Measurements from ENCODE around the gene MSL3B.
A peak's percentile ranks its signal among the peaks of the same experiment; 100 is the strongest.
"Not testable (repeated sequence)": the region's sequence is repeated elsewhere in the genome, so short reads cannot be mapped to it uniquely, and the experiment has no call there.

MSL3B gene

GRCh38 chr2:233905945-233906344, 37.8 kb upstream of the MSL3B start:
- Mint-ChIP-seq H3K36me3 (ENCODE audit: unreplicated experiment) (peaks cover 3% of the 10 kb centered on the region), H3K4me1 (ENCODE audit: low read depth, unreplicated experiment) (no peaks in the 10 kb centered on the region), H3K27ac (ENCODE audit: unreplicated experiment) (no peak overlapping the region), H3K27me3 (ENCODE audit: unreplicated experiment) (peaks cover 2% of the 10 kb centered on the region), H3K4me3 (ENCODE audit: unreplicated experiment) (no peak overlapping the region), H3K9me3 (ENCODE audit: unreplicated experiment) (peaks cover 5% of the 10 kb centered on the region)
- DNase-seq = no peak
- TF ChIP-seq CTCF (IDR thresholded peaks at IDR 0.05; ENCODE audit: partially characterized antibody, unreplicated experiment) = no peak

GRCh38 chr2:233901884-233902283, 33.7 kb upstream of the MSL3B start:
- DNase-seq = no peak
- H3K4me3 Mint-ChIP-seq (ENCODE audit: unreplicated experiment) = no peak overlapping the region
- no peak for TF ChIP-seq CTCF (IDR thresholded peaks at IDR 0.05; ENCODE audit: partially characterized antibody, unreplicated experiment)
- peaks cover 3% of the 10 kb centered on the region for H3K36me3 Mint-ChIP-seq (ENCODE audit: unreplicated experiment)
- no peak overlapping the region for H3K27ac Mint-ChIP-seq (ENCODE audit: unreplicated experiment)
- H3K4me1 Mint-ChIP-seq (ENCODE audit: low read depth, unreplicated experiment) = no peaks in the 10 kb centered on the region
- no peaks in the 10 kb centered on the region for H3K9me3 Mint-ChIP-seq (ENCODE audit: unreplicated experiment)
- H3K27me3 Mint-ChIP-seq (ENCODE audit: unreplicated experiment) = peaks cover 2% of the 10 kb centered on the region

- Mint-ChIP-seq H3K9me3 (ENCODE audit: unreplicated experiment) (no peaks in the 10 kb centered on the region), H3K27me3 (ENCODE audit: unreplicated experiment) (peaks cover 2% of the 10 kb centered on the region), H3K36me3 (ENCODE audit: unreplicated experiment) (peaks cover 3% of the 10 kb centered on the region), H3K4me3 (ENCODE audit: unreplicated experiment) (no peak overlapping the region), H3K27ac (ENCODE audit: unreplicated experiment) (no peak overlapping the region), H3K4me1 (ENCODE audit: low read depth, unreplicated experiment) (no peaks in the 10 kb centered on the region)
- DNase-seq = no peak
- TF ChIP-seq CTCF (IDR thresholded peaks at IDR 0.05; ENCODE audit: partially characterized antibody, unreplicated experiment) = no peak
These were observed 33.2 kb upstream of the MSL3B start for GRCh38 chr2:233901367-233901766.

- H3K4me1 Mint-ChIP-seq (ENCODE audit: low read depth, unreplicated experiment); H3K36me3 Mint-ChIP-seq (ENCODE audit: unreplicated experiment); H3K4me3 Mint-ChIP-seq (ENCODE audit: unreplicated experiment); H3K27ac Mint-ChIP-seq (ENCODE audit: unreplicated experiment); DNase-seq; H3K9me3 Mint-ChIP-seq (ENCODE audit: unreplicated experiment); H3K27me3 Mint-ChIP-seq (ENCODE audit: unreplicated experiment): not testable (repeated sequence)
These were observed 28.1 kb upstream of the MSL3B start for GRCh38 chr2:233896253-233896652.

GRCh38 chr2:233892793-233893192, 24.6 kb upstream of the MSL3B start:
- Mint-ChIP-seq H3K36me3 (ENCODE audit: unreplicated experiment) (no peaks in the 10 kb centered on the region), H3K27me3 (ENCODE audit: unreplicated experiment) (no peaks in the 10 kb centered on the region), H3K9me3 (ENCODE audit: unreplicated experiment) (no peaks in the 10 kb centered on the region), H3K27ac (ENCODE audit: unreplicated experiment) (no peak overlapping the region), H3K4me3 (ENCODE audit: unreplicated experiment) (no peak overlapping the region), H3K4me1 (ENCODE audit: low read depth, unreplicated experiment) (no peaks in the 10 kb centered on the region)
- no peak for TF ChIP-seq CTCF (IDR thresholded peaks at IDR 0.05; ENCODE audit: partially characterized antibody, unreplicated experiment)
- peak; percentile 37 for DNase-seq

- Mint-ChIP-seq H3K9me3 (ENCODE audit: unreplicated experiment) (no peaks in the 10 kb centered on the region), H3K4me1 (ENCODE audit: low read depth, unreplicated experiment) (no peaks in the 10 kb centered on the region), H3K4me3 (ENCODE audit: unreplicated experiment) (no peak overlapping the region), H3K27me3 (ENCODE audit: unreplicated experiment) (no peaks in the 10 kb centered on the region), H3K36me3 (ENCODE audit: unreplicated experiment) (peaks cover 6% of the 10 kb centered on the region), H3K27ac (ENCODE audit: unreplicated experiment) (no peak overlapping the region)
- DNase-seq = no peak
- TF ChIP-seq CTCF (IDR thresholded peaks at IDR 0.05; ENCODE audit: partially characterized antibody, unreplicated experiment) = no peak
These were observed 14.2 kb upstream of the MSL3B start for GRCh38 chr2:233882353-233882752.

GRCh38 chr2:233872125-233872524, 3.9 kb upstream of the MSL3B start:
- Mint-ChIP-seq H3K36me3 (ENCODE audit: unreplicated experiment) (peaks cover 21% of the 10 kb centered on the region), H3K27me3 (ENCODE audit: unreplicated experiment) (peaks cover 11% of the 10 kb centered on the region)
- not testable (repeated sequence) for H3K27ac Mint-ChIP-seq (ENCODE audit: unreplicated experiment); H3K9me3 Mint-ChIP-seq (ENCODE audit: unreplicated experiment); H3K4me3 Mint-ChIP-seq (ENCODE audit: unreplicated experiment); H3K4me1 Mint-ChIP-seq (ENCODE audit: low read depth, unreplicated experiment); DNase-seq

Measured in glutamatergic neuron (in vitro differentiated cells).